ENCODE results near the gene SCAP. TPM values are rescaled to one million over a fixed set of nuclear protein-coding genes. Genes with fewer than 3 reads are reported as not detected.

SCAP gene
- total and polyA plus RNA-seq, 2 of the 13 experiments (the other 11 are each of a cell fraction or from before 2014, with no cell fraction given): 40.4 to 53.3 TPM

GRCh38 chr3:47475570-47476329 is at the start of gene SCAP (continued):
- no peak for TF ChIP-seq HNRNPH1 (optimal IDR thresholded peaks at IDR 0.05; ENCODE audit: low read depth, low read length)
- peak; percentile 100 for TF ChIP-seq BHLHE40 (IDR thresholded peaks at IDR 0.05; ENCODE audit: low read length)
- no peak for TF ChIP-seq ISX (CRISPR knock-in tag; conservative IDR thresholded peaks at IDR 0.05)
- no peak; the same call in 1 of the 2 replicates for TF ChIP-seq PRMT3 (CRISPR knock-in tag; IDR thresholded peaks at IDR 0.05; ENCODE audit: borderline replicate concordance, low read depth)
- TF ChIP-seq HOXA9 (CRISPR knock-in tag; IDR thresholded peaks at IDR 0.05; ENCODE audit: borderline replicate concordance): no peak
- peak; percentile 91; the same call in 1 of the 2 replicates for TF ChIP-seq MIER3 (CRISPR knock-in tag; IDR thresholded peaks at IDR 0.05; ENCODE audit: borderline replicate concordance)
- peak; percentile 63 for TF ChIP-seq MED1 (CRISPR knock-in tag; IDR thresholded peaks at IDR 0.05)
- TF ChIP-seq, protein P1, sequence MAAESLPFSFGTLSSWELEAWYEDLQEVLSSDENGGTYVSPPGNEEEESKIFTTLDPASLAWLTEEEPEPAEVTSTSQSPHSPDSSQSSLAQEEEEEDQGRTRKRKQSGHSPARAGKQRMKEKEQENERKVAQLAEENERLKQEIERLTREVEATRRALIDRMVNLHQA (CRISPR knock-in tag; IDR thresholded peaks at IDR 0.05): no peak
- TF ChIP-seq HOXD1 (CRISPR knock-in tag; IDR thresholded peaks at IDR 0.05): peak; percentile 25
- no peak for TF ChIP-seq MAFG (CRISPR knock-in tag; IDR thresholded peaks at IDR 0.05)
- TF ChIP-seq KLF6 (CRISPR knock-in tag; IDR thresholded peaks at IDR 0.05): peak; percentile 72; the same call in 1 of the 2 replicates
- TF ChIP-seq ZBTB3 (CRISPR knock-in tag; IDR thresholded peaks at IDR 0.05; ENCODE audit: borderline replicate concordance, low read depth): no peak
- TF ChIP-seq IRX3 (CRISPR knock-in tag; IDR thresholded peaks at IDR 0.05; ENCODE audit: borderline replicate concordance, low read depth): 0 out of 2 replicates have a peak, but pooled peaks have one; percentile 17
- TF ChIP-seq ARNT (IDR thresholded peaks at IDR 0.05): no peak
- no peak for TF ChIP-seq SUZ12 (IDR thresholded peaks at IDR 0.05; ENCODE audit: low read depth, low read length)
- TF ChIP-seq ZNF615 (CRISPR knock-in tag; IDR thresholded peaks at IDR 0.05; ENCODE audit: borderline replicate concordance): no peak
- TF ChIP-seq SRF (IDR thresholded peaks at IDR 0.05; ENCODE audit: low read depth, low read length): no peak
- peak; percentile 53; the same call in 1 of the 2 replicates for TF ChIP-seq NFYC (CRISPR knock-in tag; IDR thresholded peaks at IDR 0.05)
- no peak for TF ChIP-seq ZHX1 (CRISPR knock-in tag; IDR thresholded peaks at IDR 0.05; ENCODE audit: low read depth)
- no peak for TF ChIP-seq RNF2 (conservative IDR thresholded peaks at IDR 0.05; ENCODE audit: low read depth)
- 0 out of 2 replicates have a peak, but pooled peaks have one; percentile 40 for TF ChIP-seq BRCA1 (CRISPR knock-in tag; IDR thresholded peaks at IDR 0.05)
- TF ChIP-seq KLF9 (CRISPR knock-in tag; IDR thresholded peaks at IDR 0.05; ENCODE audit: low read depth): no peak
- no peak for TF ChIP-seq NONO (IDR thresholded peaks at IDR 0.05)
- peak; percentile 73; the same call in 1 of the 2 replicates for TF ChIP-seq NONO (CRISPR knock-in tag; conservative IDR thresholded peaks at IDR 0.05)
- no peak for TF ChIP-seq ZNF138 (CRISPR knock-in tag; IDR thresholded peaks at IDR 0.05; ENCODE audit: low read depth)
- no peak for TF ChIP-seq NCOR1 (IDR thresholded peaks at IDR 0.05; ENCODE audit: borderline replicate concordance, low read length)
- TF ChIP-seq, protein P2, sequence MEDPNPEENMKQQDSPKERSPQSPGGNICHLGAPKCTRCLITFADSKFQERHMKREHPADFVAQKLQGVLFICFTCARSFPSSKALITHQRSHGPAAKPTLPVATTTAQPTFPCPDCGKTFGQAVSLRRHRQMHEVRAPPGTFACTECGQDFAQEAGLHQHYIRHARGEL (CRISPR knock-in tag; IDR thresholded peaks at IDR 0.05): 0 out of 2 replicates have a peak, but pooled peaks have one; percentile 34
- TF ChIP-seq ZNF839 (CRISPR knock-in tag; IDR thresholded peaks at IDR 0.05; ENCODE audit: borderline replicate concordance): no peak; the same call in 1 of the 2 replicates
- TF ChIP-seq SNAI1 (CRISPR knock-in tag; IDR thresholded peaks at IDR 0.05; ENCODE audit: borderline replicate concordance): no peak
- peak; percentile 99 for TF ChIP-seq PPARG (CRISPR knock-in tag; conservative IDR thresholded peaks at IDR 0.05)

All from HepG2 (cell line).